Neural crest cell (in vitro differentiated cells): Measurements from ENCODE around the gene PRKCZ. TPM values are rescaled to one million over a fixed set of nuclear protein-coding genes. Genes with fewer than 3 reads are reported as not detected.

Experiments
- DNase-seq: peaks from one replicate; pipeline ENCODE4 v3.0.0; 2021; ENCODE audit warnings: low read depth, mixed read lengths, low spot score
- H3K27ac Mint-ChIP-seq: one replicate; pipeline ENCODE4 v1.8.0; 2021; ENCODE audit warnings: mild to moderate bottlenecking, mixed read lengths; ENCODE audit not compliant: unreplicated experiment
- H3K27me3 Mint-ChIP-seq: 2 replicates; pipeline ENCODE4 v1.8.0; 2021; ENCODE audit warnings: low read depth, mild to moderate bottlenecking, mixed read lengths
- H3K36me3 Mint-ChIP-seq: 2 replicates; pipeline ENCODE4 v1.8.0; 2021; ENCODE audit warnings: low read depth, mild to moderate bottlenecking, mixed read lengths
- H3K4me1 Mint-ChIP-seq: 2 replicates; pipeline ENCODE4 v1.8.0; 2021; ENCODE audit warnings: mixed read lengths
- H3K4me3 Mint-ChIP-seq: one replicate; pipeline ENCODE4 v1.8.0; 2021; ENCODE audit warnings: mild to moderate bottlenecking, mixed read lengths
- H3K9me3 Mint-ChIP-seq: 2 replicates; pipeline ENCODE4 v1.8.0; 2021; ENCODE audit warnings: mixed read lengths
- CTCF ChIP-seq: fragments of 200-600 bp; sonication (generic); conservative IDR thresholded peaks from 2 replicates; pipeline ENCODE4 v1.5.0; 2021; ENCODE audit warnings: antibody characterized with exemption, mild to moderate bottlenecking
- total RNA-seq: library from RNA; stranded (reverse); gene quantifications from 2 replicates; pipeline ENCODE4 v1.2.1, GENCODE V29; 2021

PRKCZ gene
- total RNA-seq, 1 donor from 2014 or later = 8.6 TPM

GRCh38 chr1:2197707-2198165, 147.5 kb downstream of the PRKCZ start:
- Mint-ChIP-seq H3K36me3 (no peaks in the 10 kb centered on the region), H3K27me3 (no peaks in the 10 kb centered on the region), H3K27ac (no peak overlapping the region), H3K4me3 (peak overlapping the region; percentile 44), H3K9me3 (no peaks in the 10 kb centered on the region), H3K4me1 (peaks cover 8% of the 10 kb centered on the region)
- TF ChIP-seq CTCF = no peak
- DNase-seq = no peak

- H3K4me1 Mint-ChIP-seq = peaks cover 8% of the 10 kb centered on the region
- H3K36me3 Mint-ChIP-seq = no peaks in the 10 kb centered on the region
- H3K4me3 Mint-ChIP-seq = peak overlapping the region; percentile 82
- no peaks in the 10 kb centered on the region for H3K9me3 Mint-ChIP-seq
- no peak for TF ChIP-seq CTCF
- DNase-seq = no peak
- H3K27ac Mint-ChIP-seq = no peak overlapping the region
- no peaks in the 10 kb centered on the region for H3K27me3 Mint-ChIP-seq
Measured at GRCh38 chr1:2198571-2198970, 148.4 kb downstream of the PRKCZ start.

GRCh38 chr1:2199042-2199810, 149.0 kb downstream of the PRKCZ start:
- peak; percentile 47 for DNase-seq
- Mint-ChIP-seq H3K4me1 (peaks cover 10% of the 10 kb centered on the region), H3K4me3 (peak overlapping the region; percentile 82), H3K27me3 (no peaks in the 10 kb centered on the region), H3K9me3 (no peaks in the 10 kb centered on the region), H3K27ac (peak overlapping the region; percentile 36), H3K36me3 (no peaks in the 10 kb centered on the region)
- no peak for TF ChIP-seq CTCF

- Mint-ChIP-seq H3K27ac (no peak overlapping the region), H3K4me1 (peaks cover 13% of the 10 kb centered on the region), H3K36me3 (no peaks in the 10 kb centered on the region), H3K27me3 (no peaks in the 10 kb centered on the region), H3K4me3 (no peak overlapping the region), H3K9me3 (no peaks in the 10 kb centered on the region)
- no peak for TF ChIP-seq CTCF
- DNase-seq = no peak
Measured at GRCh38 chr1:2200308-2200943, 150.2 kb downstream of the PRKCZ start.

GRCh38 chr1:2201062-2201461, 150.9 kb downstream of the PRKCZ start:
- Mint-ChIP-seq H3K27ac (no peak overlapping the region), H3K9me3 (no peaks in the 10 kb centered on the region), H3K4me1 (peaks cover 13% of the 10 kb centered on the region), H3K4me3 (no peak overlapping the region), H3K36me3 (no peaks in the 10 kb centered on the region), H3K27me3 (no peaks in the 10 kb centered on the region)
- no peak for DNase-seq
- TF ChIP-seq CTCF = no peak
